ENCODE measurements around the gene OGFR.

The OGFR gene

GRCh38 chr20:62777528-62777830, 27.2 kb upstream of the OGFR start:
- Histone ChIP-seq H3K36me3 (ENCODE audit: control insufficient read depth, insufficient read depth, low read length) (no peaks in the 10 kb centered on the region), H3K4me3 (replicated peaks; ENCODE audit: low read depth, low read length) (no peak overlapping the region), H3K27me3 (replicated peaks; ENCODE audit: control insufficient read depth, insufficient read depth, low read length) (no peaks in the 10 kb centered on the region; the same call in 1 of the 2 replicates)
- TF ChIP-seq CTCF (IDR thresholded peaks at IDR 0.05; ENCODE audit: insufficient read depth, low read length, poor library complexity, severe bottlenecking) = no peak
- DNase-seq (ENCODE audit: extremely low read depth, insufficient read length) = no peak

- no peak overlapping the region for H3K4me3 ChIP-seq (replicated peaks; ENCODE audit: low read depth, low read length)
- no peak for TF ChIP-seq CTCF (IDR thresholded peaks at IDR 0.05; ENCODE audit: insufficient read depth, low read length, poor library complexity, severe bottlenecking)
- no peak for DNase-seq (ENCODE audit: extremely low read depth, insufficient read length)
- H3K36me3 ChIP-seq (ENCODE audit: control insufficient read depth, insufficient read depth, low read length) = no peaks in the 10 kb centered on the region
- no peaks in the 10 kb centered on the region; the same call in 1 of the 2 replicates for H3K27me3 ChIP-seq (replicated peaks; ENCODE audit: control insufficient read depth, insufficient read depth, low read length)
These were observed 26.6 kb upstream of the OGFR start for GRCh38 chr20:62778058-62778457.

- DNase-seq (ENCODE audit: extremely low read depth, insufficient read length) = no peak
- TF ChIP-seq CTCF (IDR thresholded peaks at IDR 0.05; ENCODE audit: insufficient read depth, low read length, poor library complexity, severe bottlenecking) = no peak
- H3K4me3 ChIP-seq (replicated peaks; ENCODE audit: low read depth, low read length) = no peak overlapping the region
- no peaks in the 10 kb centered on the region for H3K27me3 ChIP-seq (replicated peaks; ENCODE audit: control insufficient read depth, insufficient read depth, low read length)
- no peaks in the 10 kb centered on the region for H3K36me3 ChIP-seq (ENCODE audit: control insufficient read depth, insufficient read depth, low read length)
These were observed 25.8 kb upstream of the OGFR start for GRCh38 chr20:62778601-62779416.

GRCh38 chr20:62779417-62779685, 25.3 kb upstream of the OGFR start:
- Histone ChIP-seq H3K27me3 (replicated peaks; ENCODE audit: control insufficient read depth, insufficient read depth, low read length) (no peaks in the 10 kb centered on the region), H3K4me3 (replicated peaks; ENCODE audit: low read depth, low read length) (no peak overlapping the region), H3K36me3 (ENCODE audit: control insufficient read depth, insufficient read depth, low read length) (no peaks in the 10 kb centered on the region)
- no peak for TF ChIP-seq CTCF (IDR thresholded peaks at IDR 0.05; ENCODE audit: insufficient read depth, low read length, poor library complexity, severe bottlenecking)
- no peak for DNase-seq (ENCODE audit: extremely low read depth, insufficient read length)

GRCh38 chr20:62780204-62780603, 24.4 kb upstream of the OGFR start:
- Histone ChIP-seq H3K27me3 (replicated peaks; ENCODE audit: control insufficient read depth, insufficient read depth, low read length) (no peaks in the 10 kb centered on the region), H3K4me3 (replicated peaks; ENCODE audit: low read depth, low read length) (no peak overlapping the region), H3K36me3 (ENCODE audit: control insufficient read depth, insufficient read depth, low read length) (no peaks in the 10 kb centered on the region)
- DNase-seq (ENCODE audit: extremely low read depth, insufficient read length) = no peak
- TF ChIP-seq CTCF (IDR thresholded peaks at IDR 0.05; ENCODE audit: insufficient read depth, low read length, poor library complexity, severe bottlenecking) = no peak

- no peak for DNase-seq (ENCODE audit: extremely low read depth, insufficient read length)
- Histone ChIP-seq H3K4me3 (replicated peaks; ENCODE audit: low read depth, low read length) (no peak overlapping the region), H3K36me3 (ENCODE audit: control insufficient read depth, insufficient read depth, low read length) (no peaks in the 10 kb centered on the region), H3K27me3 (replicated peaks; ENCODE audit: control insufficient read depth, insufficient read depth, low read length) (no peaks in the 10 kb centered on the region)
- no peak for TF ChIP-seq CTCF (IDR thresholded peaks at IDR 0.05; ENCODE audit: insufficient read depth, low read length, poor library complexity, severe bottlenecking)
These were observed 23.9 kb upstream of the OGFR start for GRCh38 chr20:62780696-62781095.
